Activated CD4-positive, alpha-beta T cell treated with anti-CD3 and anti-CD28 coated beads for 4 hours (primary cell): ENCODE results near the gene COL4A6.
"Not testable (repeated sequence)": the region's sequence is repeated elsewhere in the genome, so short reads cannot be mapped to it uniquely, and the experiment has no call there.

Experiments used
- DNase-seq, 2 donors: peaks; one replicate each; pipeline ENCODE4 v3.0.0-alpha.2; 2020

The COL4A6 gene

GRCh38 chrX:108399418-108400165 is 38.6 kb downstream of the COL4A6 start:
- DNase-seq: no peak

DNA sequence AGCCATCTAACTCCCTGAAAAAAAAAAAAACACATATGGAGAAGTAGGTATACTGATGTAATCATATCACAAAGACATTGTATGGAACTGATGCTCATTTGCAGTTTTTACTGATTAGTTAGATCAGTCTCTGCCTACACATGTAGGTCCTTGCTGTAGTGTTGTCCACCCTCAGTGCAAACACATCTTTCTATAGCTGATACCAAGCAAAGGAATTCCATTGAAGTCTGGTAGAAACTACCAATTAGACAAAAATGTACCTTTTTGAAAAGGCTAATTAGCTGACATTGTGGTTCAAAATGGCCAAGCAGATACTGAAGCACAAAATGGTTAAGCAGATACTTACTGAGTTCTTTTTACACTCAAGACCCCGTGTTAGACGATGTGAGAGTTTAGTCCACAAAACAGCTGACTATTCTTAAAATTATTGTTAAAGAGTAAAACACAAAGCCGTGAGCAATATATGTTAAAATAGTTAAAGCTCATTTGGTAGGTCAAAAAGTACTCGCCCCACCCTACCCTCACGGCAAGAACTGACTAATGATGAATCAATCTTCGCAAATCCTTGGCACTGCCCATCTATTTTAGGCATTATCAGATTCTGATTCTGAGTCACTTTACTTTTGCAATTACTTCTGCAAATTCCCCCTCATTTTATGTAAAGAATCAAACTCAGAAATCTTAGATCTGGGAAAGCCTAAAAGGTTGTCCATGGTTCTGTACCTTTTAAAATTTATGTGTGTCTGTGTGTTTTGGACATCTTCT is 40.4 kb downstream of the COL4A6 start:
- DNase-seq: no peak

DNA sequence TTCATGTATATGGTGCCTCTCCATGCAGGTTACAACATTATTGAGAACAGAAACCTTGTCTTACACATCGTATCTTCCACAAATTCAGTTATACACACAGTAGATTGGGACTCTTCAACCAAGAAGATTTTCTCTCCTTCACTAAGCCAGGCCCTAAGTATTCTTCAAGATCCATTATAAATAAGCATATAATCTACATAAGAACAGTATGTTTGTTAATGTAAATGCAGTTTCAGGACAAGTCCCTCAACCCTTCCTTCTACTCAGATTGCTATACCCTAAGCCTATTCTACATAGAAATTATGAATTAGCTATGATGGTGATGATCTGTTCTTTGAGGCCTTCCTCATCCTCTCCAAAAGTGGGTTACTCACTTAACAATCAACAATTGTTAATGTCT is 41.2 kb downstream of the COL4A6 start:
- DNase-seq: no peak

DNA sequence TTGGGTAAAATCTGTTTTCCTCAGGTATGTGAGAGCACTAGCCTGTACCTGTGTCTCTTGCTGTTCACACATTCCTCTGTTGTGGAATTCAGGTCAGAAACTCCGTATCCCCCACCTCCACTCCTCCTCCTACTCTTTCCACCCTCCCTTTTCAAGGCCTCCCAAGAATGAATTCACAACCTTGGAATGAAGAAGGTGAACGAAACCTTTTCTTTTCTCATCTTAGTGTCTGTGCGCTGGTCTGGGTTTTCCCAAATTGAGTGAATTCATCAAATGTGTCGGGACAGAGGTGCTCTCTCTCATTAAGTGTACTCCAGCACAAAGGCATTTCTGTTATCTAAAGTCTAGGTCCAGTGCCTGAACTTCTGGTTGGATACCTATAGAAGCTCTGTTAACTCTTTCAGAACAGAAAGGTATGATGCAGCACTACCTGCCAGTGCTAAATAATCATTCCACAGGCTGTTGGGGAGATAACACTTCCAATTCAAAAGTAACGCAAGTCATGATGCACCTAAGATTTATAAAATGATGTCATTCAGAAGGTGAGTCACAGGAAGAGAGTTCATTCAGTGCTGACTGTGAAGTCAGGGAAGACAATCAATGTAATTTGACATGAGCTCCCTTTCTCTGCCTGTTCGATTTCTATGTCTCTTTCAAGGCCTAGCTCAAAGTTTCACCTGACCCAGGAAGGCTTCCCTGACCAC is 41.9 kb downstream of the COL4A6 start:
- no peak for DNase-seq

GRCh38 chrX:108390976-108391717 is 47.1 kb downstream of the COL4A6 start:
- DNase-seq: not testable (repeated sequence)

- no peak for DNase-seq
Measured at GRCh38 chrX:108384783-108385182, 53.4 kb downstream of the COL4A6 start.

- DNase-seq: no peak
Measured at GRCh38 chrX:108380222-108380621, 58.0 kb downstream of the COL4A6 start.

- DNase-seq: not testable (repeated sequence)
Measured at GRCh38 chrX:108376821-108377220, 61.4 kb downstream of the COL4A6 start.

GRCh38 chrX:108375591-108375990 is 62.6 kb downstream of the COL4A6 start:
- not testable (repeated sequence) for DNase-seq

GRCh38 chrX:108366644-108367406 is 71.4 kb downstream of the COL4A6 start:
- DNase-seq: no peak

DNA sequence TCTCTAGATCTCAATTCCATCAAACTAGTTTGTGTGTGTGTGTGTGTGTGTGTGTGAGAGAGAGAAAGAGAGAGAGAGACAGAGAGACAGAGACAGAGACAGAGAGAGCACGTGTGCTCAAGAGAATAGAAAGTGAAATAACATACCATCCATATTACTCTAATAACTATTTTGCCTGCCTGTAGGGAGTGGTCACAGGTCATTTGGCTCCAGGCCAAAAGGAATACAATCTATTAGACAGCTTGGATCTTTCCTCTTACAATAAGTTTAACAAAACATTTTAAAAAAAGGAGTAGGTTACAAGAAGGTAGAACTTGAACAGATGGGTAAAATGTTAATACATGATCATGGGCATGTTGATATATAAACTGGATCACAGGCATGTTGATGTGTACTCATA is 76.2 kb downstream of the COL4A6 start:
- DNase-seq: no peak

DNA sequence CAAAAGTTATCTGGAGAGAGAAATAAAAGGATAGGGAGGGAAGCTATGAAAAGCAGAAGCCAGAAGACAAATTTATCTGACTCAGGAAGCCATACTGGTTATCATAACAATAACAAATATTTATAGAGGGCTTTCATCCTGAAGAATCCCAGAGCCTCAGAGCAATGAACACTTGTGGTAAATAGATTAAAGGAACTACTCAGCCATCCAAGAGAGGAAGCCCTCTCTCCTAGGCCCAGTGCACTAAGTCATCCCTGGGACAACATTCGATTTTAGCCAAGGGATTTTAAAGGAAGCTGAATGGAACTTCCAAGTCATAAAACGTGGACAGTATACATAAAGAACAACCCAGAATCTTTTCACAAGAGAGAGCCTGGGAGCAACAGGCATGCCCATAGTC is 76.9 kb downstream of the COL4A6 start:
- no peak for DNase-seq

DNA sequence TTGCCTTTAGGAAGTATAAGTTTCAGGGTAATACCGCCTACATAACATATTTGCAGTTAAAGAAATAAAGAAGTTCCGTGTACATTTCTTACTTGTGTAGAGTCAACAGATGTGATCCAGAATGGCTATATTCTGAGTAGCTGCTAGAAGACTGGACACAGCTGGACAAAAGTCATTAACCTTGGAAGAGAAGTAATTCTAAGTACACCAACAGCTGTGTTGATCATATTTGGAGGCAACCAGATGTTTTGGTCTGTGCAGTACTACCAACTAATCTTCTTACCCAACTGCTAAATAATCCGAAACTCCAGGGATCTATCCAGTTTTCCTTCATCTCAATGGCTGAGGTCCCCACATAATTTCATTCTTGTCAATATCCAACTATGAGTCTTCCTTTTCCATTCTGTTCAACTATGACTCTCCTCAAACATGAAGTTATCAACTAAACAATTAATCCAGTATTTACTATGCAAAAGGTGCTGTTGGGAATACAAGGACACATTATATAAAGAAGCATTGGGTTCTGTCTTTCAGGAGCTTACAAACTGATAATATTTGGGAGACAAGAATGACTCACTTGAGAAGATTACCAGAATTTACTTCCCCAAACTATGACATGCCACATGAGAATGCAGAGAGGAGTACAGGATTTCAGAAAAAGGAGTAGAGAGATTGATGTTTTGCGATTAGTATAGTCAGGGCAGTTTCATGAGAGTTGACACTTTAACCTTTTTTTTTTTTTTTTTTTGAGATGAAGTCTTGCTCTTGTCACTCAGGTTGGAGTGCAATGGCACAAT is 78.2 kb downstream of the COL4A6 start:
- DNase-seq: no peak

GRCh38 chrX:108353452-108353851 is 84.8 kb downstream of the COL4A6 start:
- no peak for DNase-seq

- DNase-seq: no peak
Measured at GRCh38 chrX:108349210-108349609, 89.0 kb downstream of the COL4A6 start.

- no peak for DNase-seq
Measured at GRCh38 chrX:108348525-108348924, 89.7 kb downstream of the COL4A6 start.

DNA sequence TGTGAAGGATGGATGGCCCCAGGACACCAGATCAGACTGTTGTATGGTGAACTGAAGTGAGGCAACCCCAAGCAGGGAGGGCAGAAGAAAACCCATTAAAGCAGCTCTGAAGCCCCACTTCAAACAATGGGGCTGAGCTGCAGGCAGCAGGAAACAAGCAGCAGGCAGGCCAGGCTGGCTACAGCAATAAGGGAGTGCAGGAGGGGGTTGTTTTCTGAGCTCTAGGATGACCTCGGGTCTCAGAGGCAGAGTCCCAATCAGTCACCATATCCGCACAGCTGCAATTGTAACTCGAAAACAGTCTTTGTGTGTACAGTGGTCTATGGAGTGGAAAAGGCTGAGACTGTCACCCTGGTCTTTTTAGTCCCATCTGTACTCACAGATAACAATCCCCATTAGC is 90.4 kb downstream of the COL4A6 start:
- DNase-seq: no peak

GRCh38 chrX:108344216-108344615 is 94.0 kb downstream of the COL4A6 start:
- no peak for DNase-seq

DNA sequence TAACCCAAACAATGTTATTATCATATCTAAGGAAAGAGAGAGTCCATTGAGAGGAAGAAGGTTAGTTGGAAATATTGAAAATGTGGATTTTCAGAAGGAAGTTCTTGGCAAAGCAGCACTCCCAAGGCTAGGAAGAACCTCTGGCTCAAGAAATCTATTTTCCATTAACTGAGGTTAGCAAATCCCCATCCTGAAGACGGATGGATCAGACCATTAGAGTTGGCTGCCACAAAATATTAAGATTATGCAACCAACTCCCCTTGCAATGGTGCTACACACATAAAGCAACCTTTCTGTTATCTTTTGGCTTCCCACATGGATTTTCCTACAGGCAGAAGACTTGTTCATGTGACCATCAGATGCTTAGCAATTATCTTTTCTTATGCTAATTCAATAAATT is 96.3 kb downstream of the COL4A6 start:
- no peak for DNase-seq

DNA sequence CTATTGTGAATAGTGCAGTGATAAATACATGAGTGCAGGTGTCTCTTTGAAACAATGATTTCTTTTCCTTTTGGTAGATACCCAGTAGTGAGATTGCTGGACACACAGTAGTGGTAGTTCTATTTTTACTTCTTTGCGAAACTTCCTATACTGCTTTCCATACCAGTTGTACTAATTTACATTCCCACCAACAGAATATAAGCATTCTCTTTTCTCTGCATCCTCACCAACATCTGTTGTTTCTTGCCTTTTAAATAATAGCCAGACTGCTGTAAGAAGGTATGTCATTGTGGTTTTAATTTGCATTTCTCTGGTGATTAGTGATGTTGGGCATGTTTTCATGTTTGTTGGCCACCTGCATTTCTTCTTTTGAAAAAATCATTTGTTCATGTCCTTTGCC is 105.9 kb downstream of the COL4A6 start:
- DNase-seq: no peak

DNA sequence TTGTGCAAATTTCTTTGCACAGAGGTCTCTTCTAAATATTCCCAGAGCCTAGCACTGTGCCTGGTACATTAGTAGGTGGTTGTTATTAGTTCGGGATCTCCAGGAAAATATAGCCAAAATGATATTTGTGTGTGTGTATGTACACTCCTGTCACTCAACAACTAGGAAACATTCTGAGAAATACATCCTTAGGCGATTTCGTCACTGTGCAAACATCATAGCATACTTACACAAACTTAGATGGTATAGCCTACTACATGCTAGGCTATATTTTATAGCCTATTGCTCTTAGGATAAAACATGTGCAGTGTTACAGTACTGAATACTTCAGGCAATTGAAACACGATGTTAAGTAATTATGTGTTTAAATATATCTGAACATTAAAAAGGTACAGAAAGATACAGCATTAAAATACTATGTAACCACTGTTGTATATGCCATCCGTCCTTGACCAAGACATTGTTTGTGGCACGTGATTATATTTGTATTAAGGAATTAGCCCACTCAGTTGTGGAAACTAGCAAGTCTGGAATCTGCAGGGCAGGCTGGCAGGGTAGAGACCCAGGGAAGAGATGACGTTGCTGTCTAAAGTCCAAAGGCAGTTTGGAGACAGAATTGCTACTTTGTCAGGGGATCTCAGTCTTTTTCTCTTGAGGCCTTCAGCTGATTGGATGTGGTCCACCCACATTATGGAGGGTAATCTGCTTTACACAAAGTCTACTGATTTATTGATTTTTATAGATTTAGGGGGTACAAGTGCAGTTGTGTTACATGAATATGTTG is 106.9 kb downstream of the COL4A6 start:
- DNase-seq: no peak
